GM21786 (cell line): Measurements from ENCODE around the gene LGALS9.
"Not testable (repeated sequence)": the region's sequence is repeated elsewhere in the genome, so short reads cannot be mapped to it uniquely, and the experiment has no call there.

Source experiments
- ATAC-seq: cut with Tn5 transposase; IDR thresholded peaks from one replicate; pipeline ENCODE4 v1.9.1; 2021; ENCODE audit not compliant: unreplicated experiment

LGALS9 gene

DNA sequence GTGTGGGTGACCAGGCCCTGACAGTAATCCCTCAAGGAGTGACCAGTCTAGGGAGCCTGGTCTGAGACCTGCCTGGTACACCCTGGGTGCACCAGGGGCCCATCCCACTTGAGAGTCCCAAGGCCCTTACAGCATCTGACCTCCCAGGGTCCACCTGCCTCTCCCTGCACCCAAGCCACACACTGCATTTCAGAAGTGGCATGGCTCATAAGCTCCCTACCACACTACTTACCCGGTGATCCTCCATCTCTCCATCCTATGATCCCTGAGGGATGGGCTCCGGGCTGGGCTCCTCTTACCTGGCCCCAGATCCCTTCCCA, 40.6 kb downstream of the LGALS9 start:
- ATAC-seq: no peak

- ATAC-seq: not testable (repeated sequence)
Observed at GRCh38 chr17:27671977-27672480, 41.0 kb downstream of the LGALS9 start.

- ATAC-seq: no peak
Observed at GRCh38 chr17:27674335-27674734, 43.3 kb downstream of the LGALS9 start.

- no peak for ATAC-seq
Observed at GRCh38 chr17:27677191-27677590, 46.2 kb downstream of the LGALS9 start.

- ATAC-seq: not testable (repeated sequence)
Observed at GRCh38 chr17:27686322-27686721, 55.3 kb downstream of the LGALS9 start.

GRCh38 chr17:27690882-27691281, 59.9 kb downstream of the LGALS9 start:
- no peak for ATAC-seq

DNA sequence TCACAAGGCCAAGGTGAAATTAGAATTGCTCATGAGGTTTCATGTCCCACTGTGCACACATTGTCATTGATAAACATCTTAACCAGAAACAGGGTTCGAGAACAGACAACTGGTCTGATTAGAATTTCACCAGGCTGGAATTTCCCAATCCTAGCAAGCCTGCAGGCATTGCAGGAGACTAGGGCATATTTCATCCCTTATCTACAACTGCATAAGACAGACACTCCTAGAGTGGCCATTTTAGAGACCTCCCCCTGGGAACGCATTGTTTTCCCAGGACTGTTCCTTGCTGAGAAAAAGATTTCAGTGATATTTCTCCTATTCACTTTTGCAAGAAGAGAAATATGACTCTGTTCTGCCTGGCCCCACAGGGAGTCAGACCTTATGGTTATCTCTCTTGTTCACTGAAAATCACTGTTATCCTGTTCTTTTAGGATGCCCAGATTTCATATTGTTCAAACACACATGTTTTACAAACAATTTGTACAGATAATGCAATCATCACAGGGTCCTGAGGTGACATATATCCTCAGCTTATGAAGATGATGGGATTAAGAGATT, 64.3 kb downstream of the LGALS9 start:
- not testable (repeated sequence) for ATAC-seq
